Peyer's patch (tissue), 4 donors: ENCODE results near the gene NEK4. TPM values are rescaled to one million over a fixed set of nuclear protein-coding genes. Genes with fewer than 3 reads are reported as not detected.

Source experiments
- DNase-seq, 3 donors: peaks; one replicate each; pipeline ENCODE4 v3.0.0-alpha.2; 2017 to 2019
- H3K27ac ChIP-seq, 4 donors: fragments of 200-600 bp; sonication (generic); one replicate each; pipeline ENCODE4 v1.5.1; 2016 to 2019
- H3K27me3 ChIP-seq, 2 donors: fragments of 200-600 bp; sonication (generic); one replicate each; pipeline ENCODE4 v1.5.1; 2019
- H3K36me3 ChIP-seq, 3 donors: fragments of 200-600 bp; sonication (generic); one replicate each; pipeline ENCODE4 v1.5.1; 2016 to 2019
- H3K4me1 ChIP-seq, 4 donors: fragments of 200-600 bp; sonication (generic); one replicate each; pipeline ENCODE4 v1.5.1; 2016 to 2019
- H3K4me3 ChIP-seq, 4 donors: fragments of 200-600 bp; sonication (generic); 1 replicate in 3 of 4; 2 replicates in 1 of 4; pipeline ENCODE4 v1.5.1; 2016 to 2019; ENCODE audit warnings: mild to moderate bottlenecking in 1 of 4
- H3K9me3 ChIP-seq, 4 donors: fragments of 200-600 bp; sonication (generic); one replicate each; pipeline ENCODE4 v1.5.1; 2016 to 2019; ENCODE audit warnings: mild to moderate bottlenecking in 1 of 4
- CTCF ChIP-seq, 6 experiments: fragments of 450-650 bp in 4 of 6; fragments of 200-600 bp in 2 of 6; sonication (generic) in 1 of 6; IDR thresholded peaks; one replicate each; pipeline ENCODE4 v1.5.1; 2017 to 2019; ENCODE audit warnings: antibody characterized with exemption in 6 of 6, mild to moderate bottlenecking in 3 of 6, moderate library complexity in 1 of 6
- POLR2A ChIP-seq, 2 donors: fragments of 450-650 bp; IDR thresholded peaks; one replicate each; pipeline ENCODE4 v1.5.1; 2017; ENCODE audit warnings: antibody characterized with exemption in 2 of 2, mild to moderate bottlenecking in 2 of 2, moderate library complexity in 2 of 2
- total RNA-seq, 4 donors: library from RNA; depleted of rRNA; stranded (reverse); fragments of >200 nt; gene quantifications; one replicate each; pipeline ENCODE4 v1.1.0, GENCODE V29; 2016

The NEK4 gene
- total RNA-seq, 4 donors from 2014 or later: 16.5 to 39.6 (median 20.6) TPM

GRCh38 chr3:52816199-52816598 is 45.5 kb upstream of the NEK4 start:
- TF ChIP-seq POLR2A (IDR thresholded peaks at IDR 0.05): no peak
- no peaks in the 10 kb centered on the region for H3K27me3 ChIP-seq
- H3K4me1 ChIP-seq: no peaks in the 10 kb centered on the region
- H3K4me3 ChIP-seq: no peak overlapping the region
- no peaks in the 10 kb centered on the region for H3K9me3 ChIP-seq
- H3K27ac ChIP-seq: no peak overlapping the region
- H3K36me3 ChIP-seq: no peaks in the 10 kb centered on the region
- no peak for DNase-seq

- Histone ChIP-seq H3K4me3 (no peak overlapping the region), H3K36me3 (no peaks in the 10 kb centered on the region), H3K4me1 (no peaks in the 10 kb centered on the region), H3K9me3 (no peaks in the 10 kb centered on the region), H3K27ac (no peak overlapping the region), H3K27me3 (no peaks in the 10 kb centered on the region)
- TF ChIP-seq CTCF (IDR thresholded peaks at IDR 0.05) (no peak), POLR2A (IDR thresholded peaks at IDR 0.05) (no peak)
- DNase-seq: no peak
Measured at GRCh38 chr3:52813810-52814209, 43.1 kb upstream of the NEK4 start.

GRCh38 chr3:52811452-52812011 is 40.8 kb upstream of the NEK4 start:
- H3K36me3 ChIP-seq: no peaks in the 10 kb centered on the region
- no peak overlapping the region for H3K27ac ChIP-seq
- no peaks in the 10 kb centered on the region for H3K4me1 ChIP-seq
- H3K9me3 ChIP-seq: no peaks in the 10 kb centered on the region
- TF ChIP-seq CTCF (IDR thresholded peaks at IDR 0.05) (no peak), POLR2A (IDR thresholded peaks at IDR 0.05) (no peak)
- no peaks in the 10 kb centered on the region for H3K27me3 ChIP-seq
- DNase-seq: no peak
- no peak overlapping the region for H3K4me3 ChIP-seq

- Histone ChIP-seq H3K27ac (no peak overlapping the region), H3K4me3 (no peak overlapping the region), H3K36me3 (no peaks in the 10 kb centered on the region), H3K27me3 (no peaks in the 10 kb centered on the region), H3K9me3 (no peaks in the 10 kb centered on the region), H3K4me1 (no peaks in the 10 kb centered on the region)
- DNase-seq: no peak
- TF ChIP-seq POLR2A (IDR thresholded peaks at IDR 0.05) (no peak), CTCF (IDR thresholded peaks at IDR 0.05) (no peak)
Measured at GRCh38 chr3:52810923-52811322, 40.2 kb upstream of the NEK4 start.

GRCh38 chr3:52809662-52810377 is 39.1 kb upstream of the NEK4 start:
- H3K4me3 ChIP-seq: no peak overlapping the region
- H3K36me3 ChIP-seq: no peaks in the 10 kb centered on the region
- H3K4me1 ChIP-seq: no peaks in the 10 kb centered on the region
- TF ChIP-seq POLR2A (IDR thresholded peaks at IDR 0.05) (no peak), CTCF (IDR thresholded peaks at IDR 0.05) (no peak)
- H3K9me3 ChIP-seq: no peaks in the 10 kb centered on the region
- no peaks in the 10 kb centered on the region for H3K27me3 ChIP-seq
- no peak for DNase-seq
- no peak overlapping the region for H3K27ac ChIP-seq

- TF ChIP-seq CTCF (IDR thresholded peaks at IDR 0.05): no peak
- no peak for TF ChIP-seq POLR2A (IDR thresholded peaks at IDR 0.05)
Measured at GRCh38 chr3:52809149-52809548, 38.4 kb upstream of the NEK4 start.

More at GRCh38 chr3:52809149-52809548, 38.4 kb upstream of the NEK4 start:
- DNase-seq: no peak
- Histone ChIP-seq H3K9me3 (no peaks in the 10 kb centered on the region), H3K4me1 (no peaks in the 10 kb centered on the region), H3K36me3 (no peaks in the 10 kb centered on the region), H3K4me3 (no peak overlapping the region), H3K27ac (no peak overlapping the region), H3K27me3 (no peaks in the 10 kb centered on the region)
